GM12875 (cell line): ENCODE results near the gene SERINC5.
"Not testable (repeated sequence)": the region's sequence is repeated elsewhere in the genome, so short reads cannot be mapped to it uniquely, and the experiment has no call there.

Experiments used
- H3K4me3 ChIP-seq: one replicate; pipeline ENCODE4 v1.5.1; 2011; ENCODE audit warnings: low read depth, low read length, control low read depth
- TF ChIP-seq, protein P1 (sequence below): IDR thresholded peaks from 2 replicates; pipeline ENCODE4 v1.5.1; 2011; ENCODE audit warnings: low read depth, mild to moderate bottlenecking, control low read depth, inconsistent platforms, low read length, moderate library complexity, borderline replicate concordance; ENCODE audit not compliant: insufficient read depth

SERINC5 gene

DNA sequence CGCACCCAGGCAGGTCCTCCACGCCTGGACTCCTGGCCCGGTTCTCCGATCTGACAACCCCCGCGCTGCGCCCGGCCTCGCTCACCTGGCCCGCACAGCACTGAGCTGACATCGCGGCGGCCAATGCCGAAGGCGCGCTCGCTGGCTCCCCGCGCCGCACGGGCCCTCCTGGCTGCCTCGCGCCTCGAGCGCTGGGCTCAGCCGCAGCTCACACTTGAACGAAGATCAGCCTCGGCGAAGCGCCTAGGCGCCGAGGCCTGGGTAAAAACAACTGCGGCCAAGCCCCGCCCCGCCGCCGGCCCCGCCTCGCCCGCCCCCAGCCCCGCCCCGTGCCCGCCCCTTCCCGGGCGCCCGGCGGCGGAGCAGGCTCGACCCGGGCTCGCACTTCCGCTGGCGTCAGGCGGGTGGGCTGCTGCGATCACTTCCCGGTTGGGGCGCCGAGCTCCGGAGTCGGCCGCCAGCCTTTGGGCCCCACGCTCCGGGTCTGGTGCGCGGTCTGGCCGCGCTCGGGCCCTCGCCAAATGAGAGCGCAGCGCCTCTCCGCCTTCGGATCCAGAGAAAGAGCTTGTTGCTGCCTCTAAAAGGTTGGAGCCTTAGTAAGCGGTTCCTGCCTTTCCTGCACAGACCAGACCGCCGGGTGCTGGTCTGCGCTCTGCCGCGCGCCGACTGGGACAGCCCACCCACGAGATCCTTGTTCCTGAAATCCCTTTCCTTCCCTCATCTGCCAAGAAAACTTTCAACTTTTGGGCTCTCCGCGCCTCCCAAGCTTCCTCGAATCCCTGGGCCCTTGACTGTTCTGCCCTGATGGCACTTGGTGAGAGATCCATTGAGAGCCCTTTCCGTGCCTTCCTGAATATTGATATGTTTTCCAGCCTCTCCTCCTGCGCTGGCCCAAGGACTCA lies at the start of gene SERINC5:
Gene SERINC5, minus strand, starts transcription at position 238 of the 902 bp plus-strand sequence. Its CDS starts 126 bp downstream, at position 112.
- H3K4me3 ChIP-seq: peak within 1 kb of the TSS; percentile 88
- TF ChIP-seq, protein P1, sequence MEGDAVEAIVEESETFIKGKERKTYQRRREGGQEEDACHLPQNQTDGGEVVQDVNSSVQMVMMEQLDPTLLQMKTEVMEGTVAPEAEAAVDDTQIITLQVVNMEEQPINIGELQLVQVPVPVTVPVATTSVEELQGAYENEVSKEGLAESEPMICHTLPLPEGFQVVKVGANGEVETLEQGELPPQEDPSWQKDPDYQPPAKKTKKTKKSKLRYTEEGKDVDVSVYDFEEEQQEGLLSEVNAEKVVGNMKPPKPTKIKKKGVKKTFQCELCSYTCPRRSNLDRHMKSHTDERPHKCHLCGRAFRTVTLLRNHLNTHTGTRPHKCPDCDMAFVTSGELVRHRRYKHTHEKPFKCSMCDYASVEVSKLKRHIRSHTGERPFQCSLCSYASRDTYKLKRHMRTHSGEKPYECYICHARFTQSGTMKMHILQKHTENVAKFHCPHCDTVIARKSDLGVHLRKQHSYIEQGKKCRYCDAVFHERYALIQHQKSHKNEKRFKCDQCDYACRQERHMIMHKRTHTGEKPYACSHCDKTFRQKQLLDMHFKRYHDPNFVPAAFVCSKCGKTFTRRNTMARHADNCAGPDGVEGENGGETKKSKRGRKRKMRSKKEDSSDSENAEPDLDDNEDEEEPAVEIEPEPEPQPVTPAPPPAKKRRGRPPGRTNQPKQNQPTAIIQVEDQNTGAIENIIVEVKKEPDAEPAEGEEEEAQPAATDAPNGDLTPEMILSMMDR: no peak

DNA sequence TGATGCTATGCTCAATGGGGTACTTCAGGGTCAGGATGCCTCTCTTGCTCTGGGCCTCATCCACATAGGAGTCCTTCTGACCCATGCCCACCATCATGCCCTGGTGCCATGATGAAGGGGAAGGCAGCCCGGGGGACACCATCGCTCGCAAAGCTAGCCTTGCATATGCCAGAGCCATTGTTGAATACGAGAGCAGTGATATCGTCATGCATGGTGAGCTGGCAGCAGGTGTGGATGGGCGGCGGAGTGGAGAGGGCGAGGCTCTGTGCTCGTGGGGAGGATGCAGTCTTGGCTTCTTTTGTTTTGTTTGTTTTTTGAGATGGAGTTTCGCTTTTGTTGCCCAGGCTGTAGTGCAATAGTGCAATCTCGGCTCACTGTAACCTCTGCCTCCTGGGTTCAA lies 46.8 kb upstream of the SERINC5 start:
- TF ChIP-seq, protein P1: no peak
- H3K4me3 ChIP-seq: no peak overlapping the region

DNA sequence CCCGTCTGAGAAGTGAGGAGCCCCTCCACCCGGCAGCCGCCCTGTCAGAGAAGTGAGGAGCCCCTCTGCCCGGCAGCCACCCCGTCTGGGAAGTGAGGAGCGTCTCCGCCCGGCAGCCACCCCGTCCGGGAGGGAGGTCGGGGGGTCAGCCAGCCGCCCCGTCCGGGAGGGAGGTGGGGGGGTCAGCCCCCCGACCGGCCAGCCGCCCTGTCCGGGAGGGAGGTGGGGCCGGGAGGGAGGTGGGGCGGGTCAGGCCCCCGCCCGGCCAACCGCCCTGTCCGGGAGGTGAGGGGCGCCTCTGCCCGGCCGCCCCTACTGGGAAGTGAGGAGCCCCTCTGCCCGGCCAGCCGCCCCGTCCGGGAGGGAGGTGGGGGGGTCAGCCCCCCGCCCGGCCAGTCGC lies 45.5 kb upstream of the SERINC5 start:
- not testable (repeated sequence) for H3K4me3 ChIP-seq

DNA sequence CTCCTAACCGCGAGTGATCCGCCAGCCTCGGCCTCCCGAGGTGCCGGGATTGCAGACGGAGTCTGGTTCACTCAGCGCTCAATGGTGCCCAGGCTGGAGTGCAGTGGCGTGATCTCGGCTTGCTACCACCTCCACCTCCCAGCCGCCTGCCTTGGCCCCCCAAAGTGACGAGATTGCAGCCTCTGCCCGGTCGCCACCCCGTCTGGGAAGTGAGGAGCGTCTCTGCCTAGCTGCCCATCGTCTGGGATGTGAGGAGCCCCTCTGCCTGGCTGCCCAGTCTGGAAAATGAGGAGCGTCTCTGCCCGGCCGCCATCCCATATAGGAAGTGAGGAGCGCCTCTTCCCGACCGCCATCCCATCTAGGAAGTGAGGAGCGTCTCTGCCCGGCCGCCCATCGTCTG lies 44.9 kb upstream of the SERINC5 start:
- not testable (repeated sequence) for H3K4me3 ChIP-seq

DNA sequence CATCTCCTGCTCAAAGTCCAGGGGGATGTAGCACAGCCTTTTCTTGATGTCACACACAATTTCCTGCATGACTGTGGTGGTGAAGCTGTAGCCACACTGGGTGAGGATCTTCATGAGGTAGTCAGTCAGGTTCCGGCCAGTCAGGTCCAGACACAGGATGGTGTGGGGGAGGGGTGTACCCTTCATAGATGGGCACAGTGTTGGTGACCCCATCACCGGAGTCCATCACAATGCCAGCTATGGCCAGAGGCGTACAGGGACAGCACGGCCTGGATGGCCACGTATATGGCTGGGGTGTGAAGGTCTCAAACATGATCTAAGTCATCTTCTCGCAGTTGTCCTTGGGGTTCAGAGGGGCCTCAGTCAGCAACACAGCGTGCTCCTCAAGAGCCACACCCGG lies 44.3 kb upstream of the SERINC5 start:
- TF ChIP-seq, protein P1: no peak
- H3K4me3 ChIP-seq: no peak overlapping the region

DNA sequence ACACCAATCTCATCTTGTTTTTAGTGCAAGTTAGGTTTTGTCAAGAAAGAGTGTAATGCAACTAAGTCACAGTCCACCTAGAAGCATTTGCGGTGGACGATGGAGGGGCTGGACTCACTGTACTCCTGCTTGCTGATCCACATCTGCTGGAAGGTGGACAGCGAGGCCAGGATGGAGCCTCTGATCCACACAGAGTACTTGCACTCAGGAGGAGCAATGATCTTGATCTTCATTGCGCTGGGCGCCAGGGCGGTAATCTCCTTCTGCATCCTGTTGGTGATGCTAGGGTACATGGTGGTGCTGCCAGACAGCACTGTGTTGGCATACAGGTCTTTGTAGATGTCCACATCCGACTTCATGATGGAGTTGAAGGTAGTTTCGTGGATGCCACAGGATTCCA lies 43.8 kb upstream of the SERINC5 start:
- no peak overlapping the region for H3K4me3 ChIP-seq
- TF ChIP-seq, protein P1: no peak

DNA sequence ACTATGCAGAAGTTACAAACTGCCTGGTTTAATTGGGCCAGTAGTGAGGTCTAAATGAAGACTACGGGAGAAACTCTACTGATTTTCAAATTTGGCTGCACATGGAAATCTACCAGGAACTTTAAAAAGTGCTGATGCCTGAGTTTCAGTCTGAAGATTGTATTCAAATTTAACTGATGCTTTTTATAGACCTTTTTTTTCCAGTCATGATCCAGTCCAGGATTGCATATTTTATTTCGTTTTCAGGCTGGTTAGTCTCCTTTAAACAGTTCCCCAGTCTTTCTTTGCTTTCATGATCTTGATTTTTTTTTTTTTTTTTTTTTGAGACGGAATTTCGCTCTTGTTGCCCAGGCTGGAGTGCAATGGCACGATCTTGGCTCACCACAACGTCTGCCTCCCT lies 40.3 kb upstream of the SERINC5 start:
- H3K4me3 ChIP-seq: no peak overlapping the region
- TF ChIP-seq, protein P1: no peak

DNA sequence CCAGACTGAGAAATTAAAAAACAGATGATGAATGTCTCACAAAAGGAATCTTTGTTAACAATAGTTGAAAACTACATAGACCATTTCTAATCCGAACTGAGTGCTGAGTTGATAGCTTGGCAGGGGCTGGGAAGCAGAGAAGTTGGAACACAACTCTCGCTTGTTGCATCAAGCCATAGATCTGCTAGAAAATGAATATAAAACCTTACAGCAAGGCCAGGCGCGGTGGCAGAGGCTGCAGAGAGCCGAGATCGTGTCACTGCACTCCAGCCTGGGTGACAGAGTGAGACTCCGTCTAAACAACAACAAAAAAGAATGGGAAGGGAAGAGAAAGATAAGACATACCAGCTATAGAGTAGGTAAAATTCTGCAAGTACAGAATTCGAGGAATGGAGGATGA lies 35.9 kb upstream of the SERINC5 start:
- TF ChIP-seq, protein P1: no peak
- no peak overlapping the region for H3K4me3 ChIP-seq
